B cell (primary cell): ENCODE measurements around the gene TTYH3. TPM values are rescaled to one million over a fixed set of nuclear protein-coding genes. Genes with fewer than 3 reads are reported as not detected.

ENCODE experiments used
- ATAC-seq: fragments of 200-7000 bp; cut with Tn5 transposase; one replicate; pipeline ENCODE4 v1.10.0; 2021; ENCODE audit warnings: low read depth, mild to moderate bottlenecking, moderate number of reproducible peaks, moderate library complexity
- CTCF ChIA-PET: fragments of 350-600 bp; sonication (Branson Sonifier 250); formaldehyde crosslinking; loops from one replicate; lab custom pipeline; 2021; ENCODE audit warnings: antibody characterized with exemption, inconsistent platforms; lab: Charles Lee
- POLR2A ChIA-PET: fragments of 350-600 bp; sonication (Branson Sonifier 250); formaldehyde crosslinking; loops from one replicate; lab custom pipeline; 2021; ENCODE audit warnings: antibody characterized with exemption; lab: Charles Lee
- DNase-seq: peaks from one replicate; pipeline ENCODE4 v3.0.0; 2013
- H2AFZ ChIP-seq: 2 replicates; pipeline ENCODE4 v1.6.1; 2012; ENCODE audit warnings: mild to moderate bottlenecking, low read depth, low read length; ENCODE audit not compliant: insufficient read depth, poor library complexity, severe bottlenecking
- H3K27ac ChIP-seq, 2 donors: 1 replicate in 1 of 2; 2 replicates in 1 of 2; pipeline ENCODE4 v1.5.1; 2012 to 2013; ENCODE audit warnings: low read length in 2 of 2, mild to moderate bottlenecking in 2 of 2, moderate library complexity in 1 of 2
- H3K27me3 ChIP-seq, 4 experiments: fragments of 200-600 bp in 1 of 4; sonication (generic) in 1 of 4; replicated peaks in 1 of 4; 1 replicate in 2 of 4; 2 replicates in 2 of 4; pipeline versions ENCODE4 v1.6.1 to v1.7.0; 2013 to 2016; ENCODE audit warnings: low read length in 3 of 4, mild to moderate bottlenecking in 2 of 4, mixed read lengths in 1 of 4, moderate library complexity in 1 of 4; ENCODE audit not compliant: insufficient read depth in 4 of 4, control insufficient read depth in 3 of 4; ENCODE audit errors: control extremely low read depth in 1 of 4
- H3K36me3 ChIP-seq, 2 experiments: replicated peaks in 1 of 2; 1 replicate in 1 of 2; 2 replicates in 1 of 2; pipeline versions ENCODE4 v1.6.1 to v1.7.1; 2013; ENCODE audit warnings: low read length in 1 of 2; ENCODE audit not compliant: insufficient read depth in 2 of 2, control insufficient read depth in 1 of 2; ENCODE audit errors: control extremely low read depth in 1 of 2, extremely low read depth in 1 of 2
- H3K4me1 ChIP-seq, 2 donors: fragments of 200-600 bp in 1 of 2; sonication (generic) in 1 of 2; 1 replicate in 1 of 2; 2 replicates in 1 of 2; pipeline versions ENCODE4 v1.5.1 to v1.6.1; 2013 to 2017; ENCODE audit warnings: low read length in 2 of 2; ENCODE audit not compliant: control insufficient read depth in 2 of 2, insufficient read depth in 2 of 2
- H3K4me2 ChIP-seq: replicated peaks from 2 replicates; pipeline ENCODE3; 2012; ENCODE audit warnings: mild to moderate bottlenecking, low read depth, low read length; ENCODE audit not compliant: poor library complexity, severe bottlenecking
- H3K4me3 ChIP-seq, 5 experiments: fragments of 200-600 bp in 1 of 5; sonication (generic) in 1 of 5; 1 replicate in 3 of 5; 2 replicates in 2 of 5; pipeline versions ENCODE4 v1.5.1 to v1.7.0; 2011 to 2016; ENCODE audit warnings: low read length in 4 of 5, mild to moderate bottlenecking in 4 of 5, low read depth in 2 of 5, control low read depth in 1 of 5, moderate library complexity in 1 of 5; ENCODE audit not compliant: insufficient read depth in 1 of 5; ENCODE audit errors: control extremely low read depth in 1 of 5, extremely low read depth in 1 of 5
- H3K79me2 ChIP-seq: fragments of 200-600 bp; sonication (generic); one replicate; pipeline ENCODE4 v1.6.0; 2016; ENCODE audit warnings: low read length; ENCODE audit not compliant: control insufficient read depth, insufficient read depth
- H3K9ac ChIP-seq: fragments of 200-600 bp; sonication (generic); 2 replicates; pipeline ENCODE4 v1.6.1; 2017; ENCODE audit warnings: mild to moderate bottlenecking, low read length, moderate library complexity
- H3K9me3 ChIP-seq, 3 donors: one replicate each; pipeline versions ENCODE4 v1.6.1 to v1.7.1; 2013; ENCODE audit warnings: low read length in 2 of 3; ENCODE audit not compliant: control insufficient read depth in 2 of 3, insufficient read depth in 1 of 3; ENCODE audit errors: control extremely low read depth in 1 of 3
- H4K20me1 ChIP-seq: 2 replicates; pipeline ENCODE4 v1.6.0; 2012; ENCODE audit warnings: mild to moderate bottlenecking, low read length; ENCODE audit not compliant: insufficient read depth, control insufficient read depth, poor library complexity, severe bottlenecking
- H3K27ac Mint-ChIP-seq: one replicate; pipeline ENCODE4 v1.8.0; 2021; ENCODE audit warnings: mixed read lengths
- H3K27me3 Mint-ChIP-seq: one replicate; pipeline ENCODE4 v1.8.0; 2021; ENCODE audit warnings: mixed read lengths
- H3K4me1 Mint-ChIP-seq: one replicate; pipeline ENCODE4 v1.8.0; 2021; ENCODE audit warnings: mixed read lengths
- H3K4me3 Mint-ChIP-seq: one replicate; pipeline ENCODE4 v1.8.0; 2021; ENCODE audit warnings: mixed read lengths
- H3K9me3 Mint-ChIP-seq: one replicate; pipeline ENCODE4 v1.8.0; 2022; ENCODE audit warnings: mixed read lengths; ENCODE audit not compliant: insufficient read depth
- CTCF ChIP-seq: fragments of 200-600 bp; IDR thresholded peaks from one replicate; pipeline ENCODE4 v1.8.0; 2022; ENCODE audit warnings: antibody characterized with exemption, mild to moderate bottlenecking
- EZH2 ChIP-seq: IDR thresholded peaks from 2 replicates; pipeline ENCODE4 v1.6.1; 2012; ENCODE audit warnings: borderline replicate concordance, low read depth, mild to moderate bottlenecking, moderate library complexity, low read length; ENCODE audit not compliant: insufficient read depth, poor library complexity, severe bottlenecking
- WGBS: methylation state at CpG from one replicate; pipeline ENCODE4 v1.1.5; 2013; ENCODE audit warnings: missing lambda C conversion rate; ENCODE audit not compliant: insufficient coverage; 5-methylcytosine and 5-hydroxymethylcytosine counted together
- intact Hi-C: fragments of 100-400 bp; cut with micrococcal nuclease; formaldehyde crosslinking; loops from one replicate; pipeline ENCODE4 v1.10.0; 2022
- polyA plus RNA-seq: library from polyadenylated mRNA; depleted of rRNA; stranded (reverse); fragments of >200 nt; gene quantifications from 2 replicates; pipeline ENCODE4 v1.2.3, GENCODE V29; 2012
- total RNA-seq, 2 donors: library from RNA; stranded (reverse); fragments of 120-200 nt in 1 of 2; gene quantifications; 1 replicate in 1 of 2; 2 replicates in 1 of 2; pipeline versions ENCODE4 v1.2.3 to v1.2.4, GENCODE V29; 2013 to 2022

TTYH3 gene
- total and polyA plus RNA-seq, 2 donors (not counting 1 experiment from before 2014, with no cell fraction given) = 8.4 to 48.6 TPM

GRCh38 chr7:2605608-2606538 is 25.9 kb upstream of the TTYH3 start:
- H3K9me3 Mint-ChIP-seq = no peaks in the 10 kb centered on the region
- TF ChIP-seq CTCF (no peak), EZH2 (no peak)
- no peak overlapping the region for H3K9ac ChIP-seq
- H4K20me1 ChIP-seq = no peaks in the 10 kb centered on the region
- no peak overlapping the region for H3K4me2 ChIP-seq
- H3K27me3 Mint-ChIP-seq = no peaks in the 10 kb centered on the region
- no peak for ATAC-seq
- no peak for DNase-seq
- intact Hi-C loops = no loop called here
- no peaks in the 10 kb centered on the region for H3K36me3 ChIP-seq
- H3K4me1 ChIP-seq = peaks cover 13 to 20% of the 10 kb centered on the region in 2 donors
- CTCF ChIA-PET = interaction anchor here (0.8 to 1.4 kb wide), 2 partner anchors 9 to 155 kb away, joined by 4 to 7 read pairs; no protein-coding TSS in a partner anchor
- no peaks in the 10 kb centered on the region for H3K27me3 ChIP-seq
- WGBS = 91% methylated on average over 30 of the region's 38 CpGs
- no peak overlapping the region for H2AFZ ChIP-seq
- H3K79me2 ChIP-seq = no peaks in the 10 kb centered on the region
- peaks cover 23% of the 10 kb centered on the region for H3K4me1 Mint-ChIP-seq
- H3K4me3 ChIP-seq = no peak overlapping the region
- H3K27ac ChIP-seq = no peak overlapping the region
- POLR2A ChIA-PET = no interaction called here
- no peak overlapping the region for H3K4me3 Mint-ChIP-seq
- H3K27ac Mint-ChIP-seq = no peak overlapping the region
- no peaks in the 10 kb centered on the region for H3K9me3 ChIP-seq

GRCh38 chr7:2606539-2606936 is 25.2 kb upstream of the TTYH3 start:
- no peak overlapping the region for H3K4me3 Mint-ChIP-seq
- Histone ChIP-seq H3K27me3 (no peaks in the 10 kb centered on the region), H2AFZ (no peak overlapping the region), H4K20me1 (no peaks in the 10 kb centered on the region), H3K27ac (no peak overlapping the region), H3K79me2 (no peaks in the 10 kb centered on the region), H3K9ac (no peak overlapping the region), H3K4me3 (no peak overlapping the region), H3K4me1 (peaks cover 13 to 20% of the 10 kb centered on the region in 2 donors), H3K4me2 (no peak overlapping the region), H3K9me3 (no peaks in the 10 kb centered on the region), H3K36me3 (no peaks in the 10 kb centered on the region)
- 92% methylated on average over 16 of the region's 16 CpGs for WGBS
- POLR2A ChIA-PET = no interaction called here
- intact Hi-C loops = no loop called here
- peaks cover 23% of the 10 kb centered on the region for H3K4me1 Mint-ChIP-seq
- CTCF ChIA-PET = interaction anchor here (1.4 kb wide), 1 partner anchor 10 kb away, joined by 7 read pairs; no protein-coding TSS in a partner anchor
- H3K27ac Mint-ChIP-seq = no peak overlapping the region
- no peaks in the 10 kb centered on the region for H3K9me3 Mint-ChIP-seq
- TF ChIP-seq EZH2 (no peak), CTCF (no peak)
- no peak for ATAC-seq
- DNase-seq = no peak
- H3K27me3 Mint-ChIP-seq = no peaks in the 10 kb centered on the region
